ENCODE measurements around the gene CACNB2.

DNA sequence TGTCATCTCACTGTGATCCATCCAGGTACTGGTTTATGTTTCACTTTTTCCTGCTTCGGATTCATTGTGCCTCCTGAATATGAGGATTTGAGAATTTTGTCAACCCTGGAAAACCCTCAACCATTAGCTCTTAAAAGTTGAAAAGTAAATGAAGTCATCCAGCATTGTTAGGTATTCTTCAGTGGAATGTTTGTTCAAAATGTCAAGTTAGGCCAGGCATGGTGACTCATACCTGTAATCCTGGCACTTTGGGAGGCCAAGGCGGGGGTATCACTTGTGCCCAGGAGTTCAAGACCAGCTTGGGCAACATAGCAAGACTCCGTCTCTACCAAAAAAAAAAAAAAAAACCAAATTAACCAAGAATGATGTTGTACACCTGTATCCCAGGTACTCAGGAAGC, 289.1 kb downstream of the CACNB2 start:
- TF ChIP-seq, protein P1, sequence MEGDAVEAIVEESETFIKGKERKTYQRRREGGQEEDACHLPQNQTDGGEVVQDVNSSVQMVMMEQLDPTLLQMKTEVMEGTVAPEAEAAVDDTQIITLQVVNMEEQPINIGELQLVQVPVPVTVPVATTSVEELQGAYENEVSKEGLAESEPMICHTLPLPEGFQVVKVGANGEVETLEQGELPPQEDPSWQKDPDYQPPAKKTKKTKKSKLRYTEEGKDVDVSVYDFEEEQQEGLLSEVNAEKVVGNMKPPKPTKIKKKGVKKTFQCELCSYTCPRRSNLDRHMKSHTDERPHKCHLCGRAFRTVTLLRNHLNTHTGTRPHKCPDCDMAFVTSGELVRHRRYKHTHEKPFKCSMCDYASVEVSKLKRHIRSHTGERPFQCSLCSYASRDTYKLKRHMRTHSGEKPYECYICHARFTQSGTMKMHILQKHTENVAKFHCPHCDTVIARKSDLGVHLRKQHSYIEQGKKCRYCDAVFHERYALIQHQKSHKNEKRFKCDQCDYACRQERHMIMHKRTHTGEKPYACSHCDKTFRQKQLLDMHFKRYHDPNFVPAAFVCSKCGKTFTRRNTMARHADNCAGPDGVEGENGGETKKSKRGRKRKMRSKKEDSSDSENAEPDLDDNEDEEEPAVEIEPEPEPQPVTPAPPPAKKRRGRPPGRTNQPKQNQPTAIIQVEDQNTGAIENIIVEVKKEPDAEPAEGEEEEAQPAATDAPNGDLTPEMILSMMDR (IDR thresholded peaks at IDR 0.05), result no peak
- no peak for TF ChIP-seq POLR2A (IDR thresholded peaks at IDR 0.05)

Measured in adrenal gland (tissue), 5 donors.